ENCODE data around the gene LRRC73.

The LRRC73 gene

DNA sequence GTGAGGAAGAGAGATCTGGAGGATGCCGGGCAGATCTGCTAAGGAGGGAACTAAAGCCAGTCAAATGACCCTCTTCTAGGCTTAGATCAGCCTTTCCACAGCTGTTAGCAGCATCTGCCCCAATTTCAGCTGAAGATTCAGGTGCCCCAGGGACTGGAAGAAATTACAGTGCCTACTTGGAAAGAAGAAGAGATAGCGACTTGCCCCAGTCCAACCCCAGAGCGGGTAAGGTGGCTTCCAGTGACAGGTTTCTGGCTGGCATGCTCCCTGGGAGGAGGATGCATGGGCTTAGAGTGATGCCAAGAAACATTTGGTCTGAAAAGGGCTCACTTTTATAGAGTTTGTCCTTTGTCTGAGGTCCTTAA, 32.2 kb downstream of the LRRC73 start:
- TF ChIP-seq REST (IDR thresholded peaks at IDR 0.05; ENCODE audit: low read depth) (no peak), FOXM1 (IDR thresholded peaks at IDR 0.05; ENCODE audit: borderline replicate concordance, low read depth) (no peak), NFIC (IDR thresholded peaks at IDR 0.05) (no peak), EGR1 (IDR thresholded peaks at IDR 0.05) (no peak), RAD21 (IDR thresholded peaks at IDR 0.05; ENCODE audit: low read depth) (no peak), YY1 (IDR thresholded peaks at IDR 0.05; ENCODE audit: low read depth) (no peak), TCF12 (IDR thresholded peaks at IDR 0.05; ENCODE audit: low read depth) (no peak), EP300 (IDR thresholded peaks at IDR 0.05; ENCODE audit: borderline replicate concordance) (no peak), TEAD4 (IDR thresholded peaks at IDR 0.05) (no peak), CREB1 (IDR thresholded peaks at IDR 0.05; ENCODE audit: low read depth) (no peak), TAF1 (IDR thresholded peaks at IDR 0.05; ENCODE audit: low read depth) (no peak), USF1 (IDR thresholded peaks at IDR 0.05) (no peak)
- TF ChIP-seq, protein P1, sequence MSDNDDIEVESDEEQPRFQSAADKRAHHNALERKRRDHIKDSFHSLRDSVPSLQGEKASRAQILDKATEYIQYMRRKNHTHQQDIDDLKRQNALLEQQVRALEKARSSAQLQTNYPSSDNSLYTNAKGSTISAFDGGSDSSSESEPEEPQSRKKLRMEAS (IDR thresholded peaks at IDR 0.05) = no peak

GRCh38 chr6:43477235-43478007, 32.7 kb downstream of the LRRC73 start, which contains the start of gene TJAP1:
Gene TJAP1 (plus strand): TSS chr6:43477570. CDS start chr6:43499002, 21,432 bp downstream.
- TF ChIP-seq RAD21 (IDR thresholded peaks at IDR 0.05; ENCODE audit: low read depth) (no peak), TCF12 (IDR thresholded peaks at IDR 0.05; ENCODE audit: low read depth) (peak; percentile 47; the same call in 1 of the 2 replicates), TAF1 (IDR thresholded peaks at IDR 0.05; ENCODE audit: low read depth) (peak; percentile 98), CREB1 (IDR thresholded peaks at IDR 0.05; ENCODE audit: low read depth) (peak; percentile 73), USF1 (IDR thresholded peaks at IDR 0.05) (no peak), ZBTB7A (IDR thresholded peaks at IDR 0.05; ENCODE audit: low read depth) (peak; percentile 57; the same call in 1 of the 2 replicates), YY1 (IDR thresholded peaks at IDR 0.05; ENCODE audit: low read depth) (peak; percentile 97)

DNA sequence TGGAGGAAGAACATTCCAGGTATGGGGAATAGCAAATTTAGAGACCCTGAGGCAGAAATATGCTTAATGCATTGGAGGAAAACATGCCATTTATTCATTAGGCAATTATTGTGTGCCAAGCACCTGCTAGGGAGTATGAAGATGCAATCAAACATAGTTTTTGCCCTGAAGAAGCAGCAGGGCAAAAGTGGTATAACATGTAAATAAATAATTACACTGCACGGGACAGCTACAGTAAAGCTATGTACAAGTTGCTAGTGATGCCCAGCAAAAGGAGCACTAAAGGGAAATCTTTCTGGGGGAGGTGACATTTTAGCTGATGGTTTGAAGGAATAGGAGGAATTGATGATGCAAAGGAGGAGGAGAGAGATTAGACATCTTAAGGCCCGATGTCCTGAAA, 33.4 kb downstream of the LRRC73 start:
- TF ChIP-seq EGR1 (IDR thresholded peaks at IDR 0.05) (no peak), YY1 (IDR thresholded peaks at IDR 0.05; ENCODE audit: low read depth) (no peak), ZBTB7A (IDR thresholded peaks at IDR 0.05; ENCODE audit: low read depth) (no peak), RAD21 (IDR thresholded peaks at IDR 0.05; ENCODE audit: low read depth) (no peak), EP300 (IDR thresholded peaks at IDR 0.05; ENCODE audit: borderline replicate concordance) (no peak), REST (IDR thresholded peaks at IDR 0.05; ENCODE audit: low read depth) (no peak), TEAD4 (IDR thresholded peaks at IDR 0.05) (no peak), TAF1 (IDR thresholded peaks at IDR 0.05; ENCODE audit: low read depth) (no peak), NFIC (IDR thresholded peaks at IDR 0.05) (no peak), TCF12 (IDR thresholded peaks at IDR 0.05; ENCODE audit: low read depth) (no peak), CREB1 (IDR thresholded peaks at IDR 0.05; ENCODE audit: low read depth) (no peak), CEBPB (IDR thresholded peaks at IDR 0.05) (no peak), FOXM1 (IDR thresholded peaks at IDR 0.05; ENCODE audit: borderline replicate concordance, low read depth) (no peak), USF1 (IDR thresholded peaks at IDR 0.05) (no peak)
- TF ChIP-seq, protein P1 (IDR thresholded peaks at IDR 0.05) = no peak

DNA sequence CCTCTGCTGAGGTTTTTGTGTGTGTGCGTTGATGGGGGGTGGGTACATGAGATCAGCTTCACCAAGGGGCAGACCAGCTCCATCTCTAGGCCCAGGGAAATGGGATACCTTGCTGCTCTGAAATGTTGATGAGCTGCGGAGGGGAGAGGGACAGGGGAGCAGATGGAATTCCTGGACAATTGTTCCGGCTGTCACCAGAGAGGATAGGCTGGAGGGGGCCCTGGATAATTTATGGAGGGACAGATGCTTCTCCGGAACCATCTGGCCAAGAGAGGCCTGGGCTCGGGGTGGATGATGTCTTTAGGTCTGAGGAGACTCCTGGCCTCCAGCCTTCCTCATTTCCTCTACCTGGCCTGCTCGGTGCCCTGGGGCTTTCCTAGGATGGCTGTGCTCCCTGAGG, 34.6 kb downstream of the LRRC73 start:
- TF ChIP-seq RAD21 (IDR thresholded peaks at IDR 0.05; ENCODE audit: low read depth) (no peak), CREB1 (IDR thresholded peaks at IDR 0.05; ENCODE audit: low read depth) (no peak), NFIC (IDR thresholded peaks at IDR 0.05) (no peak), EP300 (IDR thresholded peaks at IDR 0.05; ENCODE audit: borderline replicate concordance) (no peak), EGR1 (IDR thresholded peaks at IDR 0.05) (no peak), REST (IDR thresholded peaks at IDR 0.05; ENCODE audit: low read depth) (no peak), TAF1 (IDR thresholded peaks at IDR 0.05; ENCODE audit: low read depth) (no peak), USF1 (IDR thresholded peaks at IDR 0.05) (no peak), TCF12 (IDR thresholded peaks at IDR 0.05; ENCODE audit: low read depth) (no peak), ZBTB7A (IDR thresholded peaks at IDR 0.05; ENCODE audit: low read depth) (no peak), TEAD4 (IDR thresholded peaks at IDR 0.05) (no peak), FOXM1 (IDR thresholded peaks at IDR 0.05; ENCODE audit: borderline replicate concordance, low read depth) (no peak), CEBPB (IDR thresholded peaks at IDR 0.05) (no peak), YY1 (IDR thresholded peaks at IDR 0.05; ENCODE audit: low read depth) (no peak)
- TF ChIP-seq, protein P1 (IDR thresholded peaks at IDR 0.05) = no peak
